ENCODE results near the gene PPFIA2. TPM values are rescaled to one million over a fixed set of nuclear protein-coding genes. Genes with fewer than 3 reads are reported as not detected.

Gene PPFIA2
- total and polyA plus RNA-seq, 9 of the 15 experiments (the other 6 are each of a cell fraction or from before 2014, with no cell fraction given) = not detected

DNA sequence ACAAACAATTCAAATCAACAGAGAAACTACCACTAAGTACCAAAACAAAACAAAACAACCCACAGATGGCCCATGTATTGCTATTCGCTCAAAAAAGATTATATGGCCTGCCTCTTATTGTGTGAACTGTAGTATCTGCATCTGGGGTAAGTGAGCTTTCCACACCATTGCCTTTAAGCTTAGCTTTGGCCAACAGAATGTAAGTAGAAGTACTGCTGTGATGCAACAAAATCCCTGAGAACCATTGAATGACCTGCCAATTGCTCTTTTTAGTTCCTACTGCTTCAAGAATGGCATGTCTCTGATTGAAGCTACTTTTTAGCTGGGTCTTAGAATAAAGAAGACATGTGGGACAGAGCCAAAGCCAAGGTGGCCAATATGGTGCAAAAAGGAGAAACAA is 32.5 kb downstream of the PPFIA2 start (continued):
- no peak for TF ChIP-seq MGA (IDR thresholded peaks at IDR 0.05)
- TF ChIP-seq ZNF23 (CRISPR knock-in tag; IDR thresholded peaks at IDR 0.05) = no peak
- TF ChIP-seq SMAD3 (CRISPR knock-in tag; conservative IDR thresholded peaks at IDR 0.05) = no peak
- no peak for TF ChIP-seq PATZ1 (CRISPR knock-in tag; IDR thresholded peaks at IDR 0.05; ENCODE audit: borderline replicate concordance)
